CD4-positive, alpha-beta T cell treated with Interleukin-15 for 1 hour (primary cell): ENCODE results near the gene CTNNA2.

Experiments used
- DNase-seq: peaks from one replicate; pipeline ENCODE4 v3.0.0-alpha.2; 2020

CTNNA2 gene

DNA sequence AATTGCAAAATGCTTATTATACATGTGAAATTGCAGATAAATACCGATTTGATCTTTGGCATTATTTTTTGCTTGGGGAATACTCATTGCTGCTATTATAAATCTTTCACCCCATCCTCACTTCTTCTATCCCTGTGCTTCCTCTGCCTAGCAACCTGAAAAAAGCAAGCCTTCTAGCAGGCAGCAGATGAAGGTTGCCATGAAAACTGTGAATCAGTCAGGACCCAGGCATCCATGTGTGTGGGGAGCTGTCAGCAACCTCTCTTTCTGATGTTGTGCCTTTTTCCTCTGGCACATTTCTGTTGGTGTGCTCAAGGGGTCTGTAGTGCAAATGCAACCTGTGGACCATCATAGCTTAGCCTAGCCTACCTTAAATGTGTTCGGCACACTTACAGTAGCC, 427.5 kb downstream of the CTNNA2 start:
- DNase-seq, result no peak

GRCh38 chr2:79941179-79941578, 428.3 kb downstream of the CTNNA2 start:
- no peak for DNase-seq

- DNase-seq, result no peak
Observed at GRCh38 chr2:79944205-79944604, 431.4 kb downstream of the CTNNA2 start.

DNA sequence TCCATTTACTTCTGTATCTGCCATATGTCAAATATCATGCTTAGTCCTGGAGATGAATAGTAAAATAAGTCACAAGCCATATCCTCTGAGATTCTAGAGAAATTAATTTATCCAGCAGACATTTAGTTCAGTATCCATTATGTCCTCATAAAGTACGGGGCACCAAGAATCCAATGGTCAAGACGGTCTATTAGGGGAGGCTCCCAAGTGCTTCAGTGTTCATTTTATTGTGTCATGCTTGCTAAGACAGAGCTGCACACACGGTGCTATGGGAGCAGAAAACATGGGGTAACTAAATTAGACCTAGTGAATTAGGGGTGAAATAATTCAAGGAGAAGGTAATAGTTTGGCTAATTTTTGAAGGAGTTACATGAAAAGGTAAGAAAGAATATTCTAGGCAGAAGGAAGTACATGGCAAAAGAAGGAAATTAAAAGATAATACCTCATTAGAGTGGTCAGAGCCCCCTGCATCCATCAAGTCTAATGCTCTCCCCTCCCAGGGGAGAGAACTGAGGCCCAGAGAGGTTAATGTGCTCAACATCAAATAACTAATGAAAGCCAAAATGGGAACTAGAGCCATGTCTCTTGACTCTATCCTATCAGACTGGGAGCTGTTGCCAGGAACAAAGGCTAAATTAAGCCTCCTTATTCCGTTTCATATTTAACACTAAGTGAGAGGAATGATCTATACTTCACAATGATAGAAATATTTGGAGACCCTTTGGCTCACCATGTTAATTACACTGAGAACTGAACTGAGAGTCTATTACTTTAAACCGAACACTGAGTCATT, 433.0 kb downstream of the CTNNA2 start:
- DNase-seq, result no peak

DNA sequence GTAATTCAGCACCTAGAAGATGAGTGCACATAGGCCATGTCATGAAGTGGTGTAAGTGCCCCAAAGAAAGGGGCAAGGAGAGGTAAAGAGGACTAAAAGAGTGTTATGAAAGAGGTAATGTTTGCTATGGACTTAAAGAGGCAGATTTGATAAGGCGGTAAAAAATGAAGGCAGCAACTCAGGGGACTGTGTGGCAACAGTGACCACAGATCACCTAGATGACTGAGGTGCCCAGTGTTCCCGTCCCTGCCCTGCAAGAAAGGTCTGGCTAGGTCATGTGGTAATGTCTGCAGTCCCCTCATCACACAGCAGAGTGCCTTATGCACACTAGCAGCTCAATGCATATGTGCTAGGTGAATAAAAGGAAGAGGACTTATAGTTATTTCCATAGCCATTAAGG, 434.9 kb downstream of the CTNNA2 start:
- DNase-seq, result no peak

- no peak for DNase-seq
Observed at GRCh38 chr2:79950526-79950925, 437.7 kb downstream of the CTNNA2 start.

- DNase-seq, result no peak
Observed at GRCh38 chr2:79952616-79953015, 439.8 kb downstream of the CTNNA2 start.

- DNase-seq, result no peak
Observed at GRCh38 chr2:79960035-79960434, 447.2 kb downstream of the CTNNA2 start.

DNA sequence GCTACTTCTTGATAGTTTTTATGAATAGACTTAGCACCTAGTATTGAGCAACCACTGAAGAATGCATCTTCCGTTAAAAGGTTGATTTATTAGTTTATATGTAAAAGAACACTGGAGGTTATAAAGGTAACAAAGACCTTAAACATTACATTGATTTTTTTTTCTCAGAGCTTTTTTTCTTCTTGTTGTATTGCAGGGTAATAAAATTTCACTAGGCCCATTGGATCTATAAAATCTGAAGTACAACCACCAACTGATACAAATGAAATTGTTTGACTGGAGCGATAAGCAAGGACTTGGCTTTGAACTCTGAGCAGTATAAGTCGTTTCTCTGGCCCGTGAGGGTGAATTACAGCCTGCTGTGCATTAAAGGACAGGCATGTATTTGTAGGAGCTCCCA, 447.7 kb downstream of the CTNNA2 start:
- no peak for DNase-seq

- DNase-seq, result no peak
Observed at GRCh38 chr2:79964966-79965365, 452.1 kb downstream of the CTNNA2 start.

- no peak for DNase-seq
Observed at GRCh38 chr2:79966369-79966768, 453.5 kb downstream of the CTNNA2 start.

GRCh38 chr2:79966882-79967281, 454.0 kb downstream of the CTNNA2 start:
- no peak for DNase-seq

DNA sequence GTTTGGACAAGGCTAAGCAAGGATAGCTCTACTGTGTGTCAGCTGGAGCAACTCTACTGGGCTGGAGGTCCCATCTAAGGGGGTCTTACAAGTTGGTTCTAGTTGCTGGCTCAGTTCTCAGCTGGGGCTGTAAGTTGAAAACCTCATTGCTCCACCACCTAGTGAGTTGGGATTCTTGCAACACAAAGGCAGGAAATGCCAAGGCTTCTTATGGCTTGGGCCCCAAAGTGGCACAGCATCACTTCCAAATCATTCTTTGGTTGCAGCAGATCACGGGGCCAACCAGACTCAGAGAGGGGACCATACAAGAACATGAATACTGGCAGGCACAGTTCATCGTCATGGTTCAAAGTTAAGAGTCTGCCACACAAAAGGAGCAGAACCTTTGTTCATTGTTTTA, 459.0 kb downstream of the CTNNA2 start:
- DNase-seq, result no peak

GRCh38 chr2:79972661-79973060, 459.8 kb downstream of the CTNNA2 start:
- no peak for DNase-seq

GRCh38 chr2:79975791-79976565, 463.1 kb downstream of the CTNNA2 start:
- no peak for DNase-seq

DNA sequence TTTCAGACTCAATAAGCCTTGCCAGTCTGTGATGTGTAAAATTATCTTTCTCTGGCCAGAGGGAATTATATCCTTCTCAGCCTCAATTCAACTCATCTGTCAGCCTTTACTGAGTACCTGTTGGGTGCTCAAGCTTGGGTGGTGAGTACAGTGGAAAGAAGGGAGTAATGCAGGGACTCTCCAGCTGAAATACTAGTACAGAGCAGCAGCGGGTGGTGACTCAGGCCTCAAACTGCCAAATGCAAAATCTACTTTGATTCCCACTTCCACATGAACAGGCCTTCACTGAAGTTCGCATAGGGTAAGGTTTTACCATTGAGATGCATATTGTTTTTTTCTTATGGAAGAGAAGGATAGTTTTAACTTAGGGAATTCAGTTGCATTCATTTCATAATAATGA, 464.9 kb downstream of the CTNNA2 start:
- DNase-seq, result no peak

- no peak for DNase-seq
Observed at GRCh38 chr2:79980116-79980515, 467.3 kb downstream of the CTNNA2 start.

GRCh38 chr2:79980816-79981215, 468.0 kb downstream of the CTNNA2 start:
- no peak for DNase-seq

- no peak for DNase-seq
Observed at GRCh38 chr2:79981316-79981715, 468.5 kb downstream of the CTNNA2 start.

GRCh38 chr2:79982445-79982844, 469.6 kb downstream of the CTNNA2 start:
- no peak for DNase-seq

- no peak for DNase-seq
Observed at GRCh38 chr2:79984476-79984875, 471.6 kb downstream of the CTNNA2 start.

- DNase-seq, result no peak
Observed at GRCh38 chr2:79985145-79985544, 472.3 kb downstream of the CTNNA2 start.

GRCh38 chr2:79985571-79985970, 472.7 kb downstream of the CTNNA2 start:
- DNase-seq, result no peak

DNA sequence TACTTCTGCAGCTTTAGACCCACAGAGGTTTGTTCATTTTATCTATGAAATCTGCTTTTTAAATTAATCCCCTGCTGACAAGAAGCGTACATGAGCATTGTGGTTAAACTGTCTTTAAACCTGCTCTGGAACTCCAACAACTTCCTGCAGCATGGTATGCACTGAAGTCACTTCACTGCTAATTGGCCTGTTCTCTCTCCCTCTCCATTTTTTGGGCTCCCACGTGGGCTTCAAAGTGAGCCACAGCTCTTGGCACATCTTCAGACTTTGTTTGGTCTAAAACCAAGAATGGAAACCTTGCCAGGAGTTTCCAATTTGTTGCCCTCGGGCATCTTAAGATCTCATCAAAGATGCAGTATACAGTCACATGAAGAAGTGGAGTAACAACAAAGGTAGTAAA, 480.3 kb downstream of the CTNNA2 start:
- DNase-seq, result no peak
